HG03457 (cell line): ENCODE results near the gene ANK3.

ENCODE experiments used
- ATAC-seq: cut with Tn5 transposase; IDR thresholded peaks from one replicate; pipeline ENCODE4 v1.9.1; 2021; ENCODE audit warnings: moderate number of reproducible peaks; ENCODE audit not compliant: unreplicated experiment

The ANK3 gene

GRCh38 chr10:60188548-60188947, 201.1 kb downstream of the ANK3 start:
- ATAC-seq, result no peak

- no peak for ATAC-seq
Measured at GRCh38 chr10:60187691-60188090, 202.0 kb downstream of the ANK3 start.

GRCh38 chr10:60186315-60187071, 203.2 kb downstream of the ANK3 start:
- ATAC-seq, result no peak

- ATAC-seq, result no peak
Measured at GRCh38 chr10:60185421-60185820, 204.3 kb downstream of the ANK3 start.

- no peak for ATAC-seq
Measured at GRCh38 chr10:60182691-60183090, 207.0 kb downstream of the ANK3 start.

GRCh38 chr10:60176925-60177324, 212.8 kb downstream of the ANK3 start:
- no peak for ATAC-seq

GRCh38 chr10:60175441-60175971, 214.2 kb downstream of the ANK3 start:
- ATAC-seq, result no peak

GRCh38 chr10:60172363-60172990, 217.2 kb downstream of the ANK3 start:
- no peak for ATAC-seq

- no peak for ATAC-seq
Measured at GRCh38 chr10:60171436-60172013, 218.2 kb downstream of the ANK3 start.

- no peak for ATAC-seq
Measured at GRCh38 chr10:60170250-60170649, 219.4 kb downstream of the ANK3 start.

- no peak for ATAC-seq
Measured at GRCh38 chr10:60169111-60169510, 220.6 kb downstream of the ANK3 start.

GRCh38 chr10:60167050-60167449, 222.6 kb downstream of the ANK3 start:
- no peak for ATAC-seq

- no peak for ATAC-seq
Measured at GRCh38 chr10:60163786-60164185, 225.9 kb downstream of the ANK3 start.

- no peak for ATAC-seq
Measured at GRCh38 chr10:60162631-60163030, 227.0 kb downstream of the ANK3 start.

GRCh38 chr10:60155943-60156683, 233.6 kb downstream of the ANK3 start:
- no peak for ATAC-seq

- ATAC-seq, result no peak
Measured at GRCh38 chr10:60155099-60155877, 234.4 kb downstream of the ANK3 start.

GRCh38 chr10:60149003-60149402, 240.7 kb downstream of the ANK3 start:
- no peak for ATAC-seq

GRCh38 chr10:60148266-60148840, 241.3 kb downstream of the ANK3 start:
- ATAC-seq, result no peak

GRCh38 chr10:60147576-60148265, 242.0 kb downstream of the ANK3 start:
- ATAC-seq, result no peak

GRCh38 chr10:60147025-60147424, 242.7 kb downstream of the ANK3 start:
- ATAC-seq, result no peak
